Measurements from ENCODE around the gene CNTROB.
"Not testable (repeated sequence)": the region's sequence is repeated elsewhere in the genome, so short reads cannot be mapped to it uniquely, and the experiment has no call there.

CNTROB gene

DNA sequence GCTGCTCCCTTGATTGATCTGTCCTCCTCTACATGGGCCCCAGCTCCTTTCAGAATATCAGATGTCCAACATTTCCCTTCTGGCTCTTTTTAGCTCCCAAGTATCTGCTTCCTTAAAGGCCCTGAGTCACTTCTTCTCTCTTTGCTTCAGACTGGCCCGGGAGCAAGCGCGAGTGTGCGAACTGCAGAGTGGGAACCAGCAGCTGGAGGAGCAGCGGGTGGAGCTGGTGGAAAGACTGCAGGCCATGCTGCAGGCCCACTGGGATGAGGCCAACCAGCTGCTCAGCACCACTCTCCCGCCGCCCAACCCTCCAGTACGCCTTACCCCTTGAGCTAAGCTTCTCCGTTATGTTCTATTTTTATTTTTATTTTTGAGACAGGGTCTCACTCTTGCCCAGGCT, 12.3 kb downstream of the CNTROB start:
- DNase-seq (ENCODE audit: low read depth, low spot score): no peak

DNA sequence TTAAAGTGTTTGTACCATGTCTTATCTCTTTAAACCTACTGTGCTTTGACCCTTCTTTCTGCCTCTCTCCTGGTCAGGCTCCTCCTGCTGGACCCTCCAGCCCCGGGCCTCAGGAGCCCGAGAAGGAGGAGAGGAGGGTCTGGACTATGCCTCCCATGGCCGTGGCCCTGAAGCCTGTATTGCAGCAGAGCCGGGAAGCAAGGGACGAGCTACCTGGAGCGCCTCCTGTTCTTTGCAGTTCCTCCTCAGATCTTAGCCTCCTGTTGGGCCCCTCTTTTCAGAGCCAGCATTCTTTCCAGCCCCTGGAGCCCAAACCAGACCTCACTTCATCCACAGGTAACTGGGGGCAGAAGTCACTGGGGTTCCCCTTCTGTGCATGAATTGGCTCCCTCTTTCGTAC, 13.6 kb downstream of the CNTROB start:
- DNase-seq (ENCODE audit: low read depth, low spot score): no peak

DNA sequence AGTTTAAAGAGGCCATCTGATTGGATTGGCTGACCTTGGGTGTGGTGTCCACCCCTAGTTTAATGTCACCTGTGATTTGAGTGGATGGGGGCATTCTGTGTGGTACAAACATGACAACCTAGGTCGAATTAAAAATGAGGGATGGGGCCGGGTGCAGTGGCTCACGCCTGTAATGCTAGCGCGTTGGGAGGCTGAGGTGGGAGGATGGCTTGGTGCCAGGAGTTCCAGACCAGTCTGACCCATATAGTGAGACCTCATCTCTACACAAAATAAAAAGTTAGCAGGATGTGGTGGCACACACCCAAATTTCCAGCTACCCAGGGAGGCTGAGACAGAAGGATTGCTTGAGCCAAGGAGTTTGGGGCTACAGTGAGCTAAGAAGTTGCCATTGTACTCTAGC, 14.4 kb downstream of the CNTROB start:
- no peak for DNase-seq (ENCODE audit: low read depth, low spot score)

GRCh38 chr17:7947651-7948050, 15.6 kb downstream of the CNTROB start:
- no peak for DNase-seq (ENCODE audit: low read depth, low spot score)

DNA sequence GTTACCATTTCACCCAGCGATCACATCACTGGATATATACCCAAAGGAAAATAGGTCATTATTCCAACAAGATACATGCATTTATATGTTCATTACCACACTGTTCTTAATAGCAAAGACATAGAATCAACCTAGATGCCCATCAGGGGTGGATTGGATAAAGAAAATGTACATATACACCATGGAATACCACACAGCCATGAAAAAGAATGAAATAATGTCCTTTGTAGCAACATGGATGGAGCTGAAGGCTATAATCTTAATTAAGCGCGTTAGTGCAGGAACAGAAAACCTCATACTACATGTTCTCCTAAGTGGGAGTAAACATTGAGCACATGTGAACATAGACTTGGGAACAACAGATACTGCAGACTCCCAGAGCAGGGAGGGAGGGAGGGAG, 18.6 kb downstream of the CNTROB start:
- DNase-seq (ENCODE audit: low read depth, low spot score): no peak

DNA sequence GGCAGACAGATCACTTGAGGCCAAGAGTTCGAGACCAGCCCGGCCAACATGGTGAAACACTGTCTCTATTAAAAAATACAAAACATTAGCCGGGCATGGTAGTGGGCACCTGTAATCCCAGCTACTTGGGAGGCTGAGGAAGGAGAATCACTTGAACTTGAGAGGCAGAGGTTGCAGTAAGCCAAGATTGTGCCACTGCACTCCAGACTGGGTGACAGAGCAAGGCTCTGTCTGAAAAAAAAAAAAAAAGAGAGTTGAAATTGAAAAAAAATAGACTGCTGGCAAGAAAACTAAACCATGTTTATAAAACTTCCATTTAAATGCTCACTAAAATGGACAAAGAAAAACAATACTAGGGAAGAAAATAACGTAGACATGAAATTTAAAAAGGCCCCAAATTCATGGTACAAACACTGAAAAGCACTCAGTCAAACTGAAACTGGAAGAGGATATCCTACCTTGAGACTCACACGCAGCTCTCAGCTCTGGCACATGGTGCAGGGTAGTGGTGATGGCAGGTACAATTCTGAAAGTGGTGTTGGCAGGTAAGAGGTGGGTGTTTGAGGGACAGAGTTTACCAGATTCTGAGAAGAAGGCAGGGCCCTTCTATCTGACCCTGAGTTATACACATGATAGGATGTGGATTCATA, 19.3 kb downstream of the CNTROB start:
- no peak for DNase-seq (ENCODE audit: low read depth, low spot score)

DNA sequence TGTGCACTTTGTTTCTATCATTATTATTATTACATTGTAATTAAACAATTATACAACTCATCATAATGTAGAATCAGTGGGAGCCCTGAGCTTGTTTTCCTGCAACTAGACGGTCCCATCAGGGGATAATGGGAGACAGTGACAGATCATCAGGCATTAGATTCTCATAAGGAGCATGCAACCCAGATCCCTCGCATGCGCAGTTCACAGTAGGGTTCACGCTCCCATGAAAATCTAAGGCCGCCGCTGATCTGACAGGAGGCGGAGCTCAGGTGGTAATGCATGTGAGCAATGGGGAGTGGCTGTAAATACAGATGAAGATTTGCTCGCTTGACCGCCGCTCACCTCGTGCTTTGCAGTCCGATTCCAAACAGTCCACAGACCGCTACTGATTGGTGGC, 21.3 kb downstream of the CNTROB start:
- not testable (repeated sequence) for DNase-seq (ENCODE audit: low read depth, low spot score)

- no peak for DNase-seq (ENCODE audit: low read depth, low spot score)
Observed at GRCh38 chr17:7955414-7956227, 23.6 kb downstream of the CNTROB start.

GRCh38 chr17:7956228-7956965, 24.4 kb downstream of the CNTROB start:
- peak; percentile 16 for DNase-seq (ENCODE audit: low read depth, low spot score)

DNA sequence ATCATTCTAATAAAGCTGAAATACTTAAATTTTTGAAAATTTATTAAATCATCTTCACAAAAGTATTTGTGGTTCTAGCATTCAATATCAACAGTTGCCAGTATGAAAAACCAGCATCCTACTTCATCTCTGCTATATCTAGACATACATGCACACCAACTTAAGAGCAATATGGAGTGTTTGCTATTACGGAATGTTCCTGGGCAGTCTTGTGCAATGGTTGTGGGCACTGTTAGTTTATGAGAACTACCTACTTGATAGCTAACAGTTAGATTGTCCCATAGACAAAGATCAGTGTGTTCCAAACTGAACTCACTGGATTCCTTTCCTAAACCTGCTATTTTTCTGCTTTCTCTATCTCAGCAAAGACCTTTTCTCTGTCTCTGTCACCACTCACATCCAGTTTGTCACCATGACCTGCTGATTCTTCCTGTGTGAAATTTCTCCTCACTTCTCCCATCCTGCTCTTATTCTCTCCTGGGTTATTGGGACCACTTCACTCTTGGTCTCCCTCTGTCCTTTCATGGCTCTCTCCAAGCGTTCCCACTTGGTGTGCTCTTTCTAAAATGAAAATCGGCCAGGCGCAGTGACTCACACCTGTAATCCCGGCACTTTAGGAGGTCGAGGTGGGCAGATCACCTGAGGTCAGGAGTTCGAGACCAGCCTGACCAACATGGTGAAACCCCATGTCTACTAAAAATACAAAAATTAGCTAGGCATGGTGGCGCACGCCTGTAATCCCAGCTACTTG, 27.7 kb downstream of the CNTROB start:
- DNase-seq (ENCODE audit: low read depth, low spot score): no peak

DNA sequence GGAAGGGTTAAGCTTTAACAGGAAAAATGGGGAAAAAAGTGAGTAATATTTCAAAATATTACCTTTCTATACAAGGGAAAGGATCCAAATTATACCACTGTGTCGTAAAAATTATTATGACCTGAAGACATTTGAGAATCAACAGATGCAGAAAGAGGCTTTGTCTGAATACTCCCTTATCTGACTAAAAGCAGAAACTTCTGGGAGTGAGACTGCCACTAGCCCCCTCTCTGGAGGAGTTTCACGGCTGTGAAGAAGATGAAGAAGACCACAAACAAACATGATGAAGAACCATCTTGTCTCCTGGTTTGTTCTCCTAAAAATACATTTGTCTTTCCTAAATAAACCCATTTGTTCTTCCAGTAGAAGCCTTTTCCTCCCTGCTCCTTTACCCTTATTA, 29.4 kb downstream of the CNTROB start:
- DNase-seq (ENCODE audit: low read depth, low spot score): no peak

GRCh38 chr17:7967751-7968150, 35.7 kb downstream of the CNTROB start:
- DNase-seq (ENCODE audit: low read depth, low spot score): no peak

DNA sequence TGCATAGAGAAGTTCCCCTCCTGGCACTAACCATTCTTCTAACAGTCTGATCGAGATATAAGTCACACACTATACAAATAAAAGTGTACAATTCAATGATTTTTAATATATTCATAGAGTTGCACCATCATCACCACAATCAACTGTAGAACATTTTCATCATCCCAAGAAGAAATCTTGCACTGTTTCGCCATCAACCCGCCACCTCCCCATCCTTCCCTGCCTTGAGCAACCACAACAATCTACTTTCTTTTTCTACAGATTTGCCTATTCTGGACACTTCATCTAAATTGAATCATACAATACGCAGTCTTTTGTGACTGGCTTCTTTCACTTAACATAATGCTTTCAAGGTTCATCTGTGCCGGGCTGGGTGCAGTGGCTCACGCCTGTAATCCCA, 37.4 kb downstream of the CNTROB start:
- DNase-seq (ENCODE audit: low read depth, low spot score): no peak

DNA sequence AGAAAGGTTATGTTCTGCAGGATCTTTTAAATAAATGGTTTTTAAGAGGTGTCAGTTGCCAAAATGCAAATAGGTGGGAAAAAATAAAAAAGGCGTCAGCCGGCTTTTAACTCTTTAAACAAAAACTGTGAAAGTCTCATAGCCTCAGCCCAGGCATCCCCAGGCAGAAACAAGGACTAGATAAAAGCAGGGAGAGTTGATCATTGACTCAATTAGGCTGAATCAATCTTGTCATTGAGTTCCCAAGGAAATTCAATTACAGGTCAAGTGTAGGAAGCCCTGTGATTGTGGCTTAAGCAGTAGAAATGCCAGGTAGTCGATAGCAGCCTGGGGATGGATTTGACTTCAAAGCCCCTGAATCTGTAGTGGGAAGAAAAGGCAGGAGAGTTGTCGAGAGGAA, 39.6 kb downstream of the CNTROB start:
- DNase-seq (ENCODE audit: low read depth, low spot score): no peak

- no peak for DNase-seq (ENCODE audit: low read depth, low spot score)
Observed at GRCh38 chr17:7972131-7972785, 40.3 kb downstream of the CNTROB start.

- no peak for DNase-seq (ENCODE audit: low read depth, low spot score)
Observed at GRCh38 chr17:7974638-7975131, 42.7 kb downstream of the CNTROB start.

DNA sequence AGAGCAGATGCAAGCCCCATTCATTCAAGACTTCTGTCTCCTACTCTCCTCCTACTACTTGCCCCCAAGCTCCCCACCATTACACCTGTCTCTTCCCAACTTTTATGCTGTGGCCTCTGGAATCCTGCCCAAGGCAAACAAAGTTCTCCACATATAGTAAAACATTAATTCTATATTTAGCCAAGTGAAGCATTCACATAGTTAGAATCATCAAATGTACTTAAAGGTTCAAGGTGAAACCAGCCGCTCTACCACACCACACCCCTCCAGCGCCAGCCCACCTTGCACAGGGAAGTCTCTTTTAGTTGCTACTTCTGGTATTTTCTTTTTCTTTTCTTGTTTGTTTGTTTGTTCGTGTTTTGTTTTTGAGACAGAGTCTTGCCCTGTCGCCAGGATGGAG, 45.0 kb downstream of the CNTROB start:
- no peak for DNase-seq (ENCODE audit: low read depth, low spot score)

DNA sequence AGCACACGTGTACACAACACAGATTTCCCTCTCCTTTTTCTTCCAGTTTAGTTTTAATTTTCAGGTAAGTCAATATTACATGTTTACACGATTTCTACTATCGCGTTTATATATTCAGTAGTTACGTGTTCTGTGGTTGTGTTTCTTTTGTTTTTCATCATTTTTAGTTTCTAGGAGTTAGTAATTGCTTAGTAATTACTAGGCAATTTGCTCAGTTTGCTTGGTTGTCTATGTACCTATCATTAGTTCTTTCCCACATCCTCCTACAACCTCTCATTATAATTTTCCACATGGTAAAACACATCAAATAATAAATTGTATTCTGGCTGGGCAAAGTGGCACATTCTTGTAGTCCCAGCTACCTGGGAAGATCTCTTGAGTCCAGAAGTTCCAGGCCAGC, 45.8 kb downstream of the CNTROB start:
- no peak for DNase-seq (ENCODE audit: low read depth, low spot score)

GRCh38 chr17:7982173-7982572, 50.2 kb downstream of the CNTROB start:
- no peak for DNase-seq (ENCODE audit: low read depth, low spot score)

DNA sequence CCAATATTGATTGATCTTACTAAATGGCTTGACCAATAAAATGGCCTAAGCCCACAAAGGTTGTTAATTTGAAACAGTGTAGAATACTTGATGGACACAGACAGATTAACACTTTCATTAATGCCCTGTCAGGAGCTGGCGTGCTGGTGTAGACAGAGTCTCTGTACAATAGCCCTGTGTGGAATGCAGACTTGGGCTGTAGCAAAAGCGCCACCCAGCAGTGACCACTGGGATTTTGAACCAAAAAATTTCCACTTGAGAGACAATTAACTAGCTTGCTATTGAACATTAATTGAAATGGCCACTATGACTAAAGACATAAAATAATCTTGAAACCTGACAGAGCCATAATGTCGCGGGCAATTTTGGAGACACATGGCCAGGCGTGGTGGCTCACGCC, 50.7 kb downstream of the CNTROB start:
- DNase-seq (ENCODE audit: low read depth, low spot score): no peak

- DNase-seq (ENCODE audit: low read depth, low spot score): no peak
Observed at GRCh38 chr17:7984904-7985303, 52.9 kb downstream of the CNTROB start.
